Hematopoietic multipotent progenitor cell treated with erythropoietin and hydrocortisone succinate and interleukin-3 and kit ligand, for 8 days (in vitro differentiated cells): ENCODE results near the gene ACTL7A.

ENCODE experiments used
- DNase-seq: peaks from one replicate; pipeline ENCODE4 v3.0.0-alpha.2; 2015

The ACTL7A gene

GRCh38 chr9:108851138-108851537 lies 10.9 kb upstream of the ACTL7A start:
- DNase-seq = no peak

- DNase-seq = no peak
These were observed 10.0 kb upstream of the ACTL7A start for GRCh38 chr9:108852079-108852478.

GRCh38 chr9:108854094-108854493 lies 8.0 kb upstream of the ACTL7A start:
- no peak for DNase-seq

GRCh38 chr9:108854641-108855528 lies 7.2 kb upstream of the ACTL7A start:
- DNase-seq = no peak

- no peak for DNase-seq
These were observed 6.6 kb upstream of the ACTL7A start for GRCh38 chr9:108855529-108855886.

- no peak for DNase-seq
These were observed 6.2 kb upstream of the ACTL7A start, which contains the start of gene ACTL7B for GRCh38 chr9:108855888-108856287. ACTL7B (minus strand) TSS chr9:108855986; CDS start chr9:108855930, 56 bp downstream.

- DNase-seq = no peak
These were observed 4.5 kb upstream of the ACTL7A start for GRCh38 chr9:108857572-108857971.

- no peak for DNase-seq
These were observed 2.5 kb upstream of the ACTL7A start for GRCh38 chr9:108859459-108860114.

GRCh38 chr9:108860354-108860753 lies 1.7 kb upstream of the ACTL7A start:
- no peak for DNase-seq

- no peak for DNase-seq
These were observed 1.3 kb upstream of the ACTL7A start for GRCh38 chr9:108860764-108861163.

- no peak for DNase-seq
These were observed 602 bp upstream of the ACTL7A start for GRCh38 chr9:108861464-108861863.

- DNase-seq = no peak
These were observed 1.8 kb downstream of the ACTL7A start for GRCh38 chr9:108863891-108864290.

- no peak for DNase-seq
These were observed 2.4 kb downstream of the ACTL7A start for GRCh38 chr9:108864446-108864845.

GRCh38 chr9:108865037-108865436 lies 3.0 kb downstream of the ACTL7A start:
- no peak for DNase-seq

- no peak for DNase-seq
These were observed 3.9 kb downstream of the ACTL7A start for GRCh38 chr9:108866001-108866420.

- no peak for DNase-seq
These were observed 5.0 kb downstream of the ACTL7A start for GRCh38 chr9:108867116-108867515.

GRCh38 chr9:108867829-108868228 lies 5.8 kb downstream of the ACTL7A start:
- no peak for DNase-seq

- no peak for DNase-seq
These were observed 7.1 kb downstream of the ACTL7A start for GRCh38 chr9:108869092-108869725.

GRCh38 chr9:108874058-108874788 lies 12.2 kb downstream of the ACTL7A start:
- no peak for DNase-seq

- no peak for DNase-seq
These were observed 14.4 kb downstream of the ACTL7A start for GRCh38 chr9:108876425-108876824.

GRCh38 chr9:108877524-108877923 lies 15.5 kb downstream of the ACTL7A start:
- DNase-seq = no peak

- no peak for DNase-seq
These were observed 18.8 kb downstream of the ACTL7A start for GRCh38 chr9:108880738-108881316.
